Chondrocyte (in vitro differentiated cells): Measurements from ENCODE around the gene RNASE13. TPM values are rescaled to one million over a fixed set of nuclear protein-coding genes. Genes with fewer than 3 reads are reported as not detected.
"Not testable (repeated sequence)": the region's sequence is repeated elsewhere in the genome, so short reads cannot be mapped to it uniquely, and the experiment has no call there.

Experiments
- DNase-seq: peaks from one replicate; pipeline ENCODE4 v3.0.0; 2021; ENCODE audit warnings: mixed read lengths, low spot score
- H3K27ac Mint-ChIP-seq: one replicate; pipeline ENCODE4 v1.8.0; 2021; ENCODE audit warnings: mild to moderate bottlenecking, moderate library complexity, mixed read lengths; ENCODE audit not compliant: unreplicated experiment
- H3K27me3 Mint-ChIP-seq: 2 replicates; pipeline ENCODE4 v1.8.0; 2021; ENCODE audit warnings: low read depth, mixed read lengths
- H3K36me3 Mint-ChIP-seq: 2 replicates; pipeline ENCODE4 v1.8.0; 2021; ENCODE audit warnings: low read depth, mixed read lengths
- H3K4me1 Mint-ChIP-seq: 2 replicates; pipeline ENCODE4 v1.8.0; 2021; ENCODE audit warnings: low read depth, mild to moderate bottlenecking, mixed read lengths
- H3K4me3 Mint-ChIP-seq: one replicate; pipeline ENCODE4 v1.8.0; 2021; ENCODE audit warnings: mild to moderate bottlenecking, moderate library complexity, mixed read lengths; ENCODE audit not compliant: unreplicated experiment
- H3K9me3 Mint-ChIP-seq: 2 replicates; pipeline ENCODE4 v1.8.0; 2021; ENCODE audit warnings: low read depth, mixed read lengths
- microRNA-seq: library from miRNA; unstranded; fragments of <30 nt; microRNA quantifications from one replicate; pipeline ENCODE4 v1.2.0, GENCODE V29; 2020; ENCODE audit warnings: borderline number of aligned reads
- total RNA-seq: library from RNA; stranded (reverse); gene quantifications from 3 replicates; pipeline ENCODE4 v1.2.1, GENCODE V29; 2021
- TF ChIP-seq, protein P1 (sequence below): fragments of 200-600 bp; sonication (generic); IDR thresholded peaks from 2 replicates; pipeline ENCODE4 v1.5.0; 2021; ENCODE audit warnings: antibody characterized with exemption, mild to moderate bottlenecking, moderate library complexity

The RNASE13 gene
- total RNA-seq, 1 donor from 2014 or later, result not detected

- peak overlapping the region; percentile 66 for H3K27ac Mint-ChIP-seq
- peaks cover 59% of the 10 kb centered on the region for H3K4me1 Mint-ChIP-seq
- no peaks in the 10 kb centered on the region for H3K27me3 Mint-ChIP-seq
- DNase-seq, result no peak
- TF ChIP-seq, protein P1, sequence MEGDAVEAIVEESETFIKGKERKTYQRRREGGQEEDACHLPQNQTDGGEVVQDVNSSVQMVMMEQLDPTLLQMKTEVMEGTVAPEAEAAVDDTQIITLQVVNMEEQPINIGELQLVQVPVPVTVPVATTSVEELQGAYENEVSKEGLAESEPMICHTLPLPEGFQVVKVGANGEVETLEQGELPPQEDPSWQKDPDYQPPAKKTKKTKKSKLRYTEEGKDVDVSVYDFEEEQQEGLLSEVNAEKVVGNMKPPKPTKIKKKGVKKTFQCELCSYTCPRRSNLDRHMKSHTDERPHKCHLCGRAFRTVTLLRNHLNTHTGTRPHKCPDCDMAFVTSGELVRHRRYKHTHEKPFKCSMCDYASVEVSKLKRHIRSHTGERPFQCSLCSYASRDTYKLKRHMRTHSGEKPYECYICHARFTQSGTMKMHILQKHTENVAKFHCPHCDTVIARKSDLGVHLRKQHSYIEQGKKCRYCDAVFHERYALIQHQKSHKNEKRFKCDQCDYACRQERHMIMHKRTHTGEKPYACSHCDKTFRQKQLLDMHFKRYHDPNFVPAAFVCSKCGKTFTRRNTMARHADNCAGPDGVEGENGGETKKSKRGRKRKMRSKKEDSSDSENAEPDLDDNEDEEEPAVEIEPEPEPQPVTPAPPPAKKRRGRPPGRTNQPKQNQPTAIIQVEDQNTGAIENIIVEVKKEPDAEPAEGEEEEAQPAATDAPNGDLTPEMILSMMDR, result no peak
- H3K4me3 Mint-ChIP-seq, result peak overlapping the region; percentile 19
- H3K36me3 Mint-ChIP-seq, result peaks cover 12% of the 10 kb centered on the region
- H3K9me3 Mint-ChIP-seq, result no peaks in the 10 kb centered on the region
These were observed 45.7 kb downstream of the RNASE13 start for GRCh38 chr14:20988717-20989470.

- peaks cover 1% of the 10 kb centered on the region for H3K36me3 Mint-ChIP-seq
- H3K4me1 Mint-ChIP-seq, result peaks cover 56% of the 10 kb centered on the region
- H3K9me3 Mint-ChIP-seq, result no peaks in the 10 kb centered on the region
- H3K4me3 Mint-ChIP-seq, result no peak overlapping the region
- no peak for DNase-seq
- H3K27me3 Mint-ChIP-seq, result no peaks in the 10 kb centered on the region
- TF ChIP-seq, protein P1, result no peak
- peak overlapping the region; percentile 94 for H3K27ac Mint-ChIP-seq
These were observed 47.8 kb downstream of the RNASE13 start for GRCh38 chr14:20986811-20987210.

DNA sequence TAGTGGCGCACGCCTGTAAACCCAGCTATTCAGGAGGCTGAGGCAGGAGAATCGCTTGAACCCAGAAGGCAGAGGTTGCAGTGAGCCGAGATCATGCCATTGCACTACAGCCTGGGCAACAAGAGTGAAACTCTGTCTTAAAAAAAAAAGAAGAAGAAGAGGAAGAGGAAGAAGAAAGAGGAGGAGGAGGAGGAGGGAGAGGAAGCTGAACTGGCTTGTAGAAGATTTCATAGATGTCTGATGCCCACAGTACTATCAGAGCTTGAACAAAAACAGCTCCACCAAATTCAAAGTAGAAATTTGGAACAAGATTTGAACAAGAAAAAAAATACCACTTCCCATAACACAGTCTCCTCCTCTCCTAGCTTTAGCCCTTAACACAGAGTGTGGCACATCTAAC is 49.0 kb downstream of the RNASE13 start:
- Mint-ChIP-seq H3K27ac (peak overlapping the region; percentile 94), H3K4me1 (peaks cover 44% of the 10 kb centered on the region)
- not testable (repeated sequence) for H3K27me3 Mint-ChIP-seq, DNase-seq, H3K4me3 Mint-ChIP-seq, H3K9me3 Mint-ChIP-seq, H3K36me3 Mint-ChIP-seq

Small RNA genes within 50 kb of the gene (microRNA-seq; reads per million reads assigned to microRNA genes)
- gene MIR6717, result not detected

Other genes starting within 250 kb of the RNASE13 start
- gene RNASE1, start 232.0 kb downstream of the RNASE13 start, total RNA-seq, result 0.72 to 0.97 TPM in 2 of 3 replicates, not detected in the other
- gene RNASE3, start 143.4 kb downstream of the RNASE13 start, total RNA-seq, result not detected in 3 replicates
- gene RNASE2, start 79.3 kb downstream of the RNASE13 start, total RNA-seq, result not detected in 3 replicates
- 34.4 to 50.1 TPM (median 41.1 TPM) in 3 replicates for gene METTL17, start 44.8 kb downstream of the RNASE13 start, total RNA-seq
- not detected in 3 replicates for gene SLC39A2, start 35.5 kb downstream of the RNASE13 start, total RNA-seq
- 5.7 to 6.9 TPM (median 6.3 TPM) in 3 replicates for gene NDRG2, start 9.7 kb downstream of the RNASE13 start, total RNA-seq
- not detected in 3 replicates for gene TPPP2, start 4.6 kb downstream of the RNASE13 start, total RNA-seq
- not detected in 3 replicates for gene RNASE7, start 7.6 kb upstream of the RNASE13 start, total RNA-seq
- not detected in 3 replicates for gene RNASE8, start 23.0 kb upstream of the RNASE13 start, total RNA-seq
- 86.1 to 144 TPM (median 90.4 TPM) in 3 replicates for gene ARHGEF40, start 35.5 kb upstream of the RNASE13 start, total RNA-seq
- gene ZNF219, start 63.8 kb upstream of the RNASE13 start, total RNA-seq, result 23.3 to 26.3 TPM (median 23.9 TPM) in 3 replicates
- gene TMEM253, start 66.3 kb upstream of the RNASE13 start, total RNA-seq, result 1.1 to 1.6 TPM (median 1.2 TPM) in 3 replicates
- not detected in 3 replicates for gene OR5AU1, start 121.3 kb upstream of the RNASE13 start, total RNA-seq
- gene HNRNPC, start 234.6 kb upstream of the RNASE13 start, total RNA-seq, result 286 to 352 TPM (median 291 TPM) in 3 replicates
- gene RPGRIP1, start 245.3 kb upstream of the RNASE13 start, total RNA-seq, result not detected in 3 replicates